ENCODE data around the gene OR2A5.

- TF ChIP-seq EZH2 (IDR thresholded peaks at IDR 0.05; ENCODE audit: insufficient read depth, low read length) = no peak
- no peak for TF ChIP-seq CTCF (IDR thresholded peaks at IDR 0.05; ENCODE audit: insufficient read depth, low read depth, low read length)
These were observed 50.0 kb downstream of the OR2A5 start for GRCh38 chr7:144098776-144099175.

Data from astrocyte (in vitro differentiated cells and primary cell).